GM10266 (cell line): Measurements from ENCODE around the gene GHDC.
"Not testable (repeated sequence)": the region's sequence is repeated elsewhere in the genome, so short reads cannot be mapped to it uniquely, and the experiment has no call there.

Experiments
- DNase-seq: peaks from one replicate; pipeline ENCODE4 v3.0.0; 2012; ENCODE audit errors: extremely low spot score
- TF ChIP-seq, protein P1 (sequence below): IDR thresholded peaks from 2 replicates; pipeline ENCODE4 v1.5.1; 2012; ENCODE audit warnings: mild to moderate bottlenecking, low read depth; ENCODE audit not compliant: control insufficient read depth, insufficient read depth; ENCODE audit errors: missing control alignments

Gene GHDC

GRCh38 chr17:42193969-42194899 is at the start of gene GHDC:
Gene GHDC (minus strand): TSS chr17:42194494. CDS start chr17:42193581, 913 bp downstream.
- TF ChIP-seq, protein P1, sequence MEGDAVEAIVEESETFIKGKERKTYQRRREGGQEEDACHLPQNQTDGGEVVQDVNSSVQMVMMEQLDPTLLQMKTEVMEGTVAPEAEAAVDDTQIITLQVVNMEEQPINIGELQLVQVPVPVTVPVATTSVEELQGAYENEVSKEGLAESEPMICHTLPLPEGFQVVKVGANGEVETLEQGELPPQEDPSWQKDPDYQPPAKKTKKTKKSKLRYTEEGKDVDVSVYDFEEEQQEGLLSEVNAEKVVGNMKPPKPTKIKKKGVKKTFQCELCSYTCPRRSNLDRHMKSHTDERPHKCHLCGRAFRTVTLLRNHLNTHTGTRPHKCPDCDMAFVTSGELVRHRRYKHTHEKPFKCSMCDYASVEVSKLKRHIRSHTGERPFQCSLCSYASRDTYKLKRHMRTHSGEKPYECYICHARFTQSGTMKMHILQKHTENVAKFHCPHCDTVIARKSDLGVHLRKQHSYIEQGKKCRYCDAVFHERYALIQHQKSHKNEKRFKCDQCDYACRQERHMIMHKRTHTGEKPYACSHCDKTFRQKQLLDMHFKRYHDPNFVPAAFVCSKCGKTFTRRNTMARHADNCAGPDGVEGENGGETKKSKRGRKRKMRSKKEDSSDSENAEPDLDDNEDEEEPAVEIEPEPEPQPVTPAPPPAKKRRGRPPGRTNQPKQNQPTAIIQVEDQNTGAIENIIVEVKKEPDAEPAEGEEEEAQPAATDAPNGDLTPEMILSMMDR = no peak
- peak; percentile 89 for DNase-seq

DNA sequence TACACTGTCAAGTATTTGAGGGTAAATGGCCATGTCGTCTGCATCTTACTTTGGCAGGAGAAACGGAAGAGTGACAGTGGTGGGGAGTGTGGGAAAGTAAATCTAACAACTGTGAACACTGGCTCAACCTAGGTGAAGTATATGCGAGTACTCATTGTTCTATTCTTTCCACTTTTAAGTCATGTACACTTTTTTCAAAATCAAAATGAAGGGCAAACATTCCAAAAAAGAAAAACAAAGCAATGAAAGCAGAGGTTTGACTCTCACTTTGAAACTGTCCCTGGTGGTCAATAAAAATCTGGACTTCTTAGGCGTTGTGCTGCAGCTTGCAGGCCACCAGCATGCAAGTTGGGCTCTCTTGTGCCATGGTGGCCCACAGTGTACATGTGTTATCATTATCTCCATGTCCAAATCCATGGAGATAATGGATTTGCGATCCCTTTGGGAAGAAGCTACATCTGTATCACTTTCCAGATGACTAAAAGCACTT is 49.2 kb upstream of the GHDC start:
- TF ChIP-seq, protein P1 = no peak
- DNase-seq = no peak

GRCh38 chr17:42241871-42242270 is 47.6 kb upstream of the GHDC start:
- no peak for DNase-seq
- TF ChIP-seq, protein P1 = no peak

DNA sequence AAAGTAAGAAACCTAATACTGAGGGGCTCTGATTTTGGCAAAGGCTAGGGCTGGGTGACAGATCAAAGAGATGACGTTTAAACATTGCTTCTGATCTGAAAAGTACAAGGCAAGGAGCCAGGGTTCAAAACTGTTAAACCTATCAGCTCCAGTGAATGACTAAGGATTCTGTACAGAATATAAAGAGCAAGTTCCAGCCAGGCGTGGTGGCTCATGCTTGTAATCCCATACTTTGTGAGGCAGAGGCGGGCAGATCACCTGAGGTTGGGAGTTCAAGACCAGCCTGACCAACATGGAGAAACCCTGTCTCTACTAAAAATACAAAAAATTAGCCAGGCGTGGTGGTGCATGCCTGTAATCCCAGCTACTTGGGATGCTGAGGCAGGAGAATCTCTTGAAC is 46.6 kb upstream of the GHDC start:
- not testable (repeated sequence) for DNase-seq

- no peak for DNase-seq
- TF ChIP-seq, protein P1 = no peak
These were observed 45.9 kb upstream of the GHDC start for GRCh38 chr17:42240201-42240600.

- DNase-seq = not testable (repeated sequence)
These were observed 45.3 kb upstream of the GHDC start for GRCh38 chr17:42239576-42239975.

DNA sequence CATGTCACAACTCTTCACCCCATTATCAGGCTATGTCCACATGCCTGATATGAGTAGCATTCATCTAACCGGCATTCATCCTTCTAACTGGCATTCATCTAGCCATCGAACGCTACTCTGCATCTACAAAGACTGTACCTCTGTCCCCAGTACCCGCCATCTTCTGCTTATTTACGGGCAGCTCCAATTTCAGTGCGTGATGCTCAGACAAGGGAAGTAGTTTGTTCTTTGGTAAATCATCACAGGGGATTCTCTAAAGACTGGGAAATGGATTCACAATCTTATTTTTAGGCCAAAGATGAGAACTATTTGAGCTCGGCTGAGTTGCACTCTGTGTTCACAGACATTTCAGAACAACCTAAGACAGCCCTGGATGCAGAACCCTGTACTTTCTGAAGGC is 42.5 kb upstream of the GHDC start:
- TF ChIP-seq, protein P1 = no peak
- no peak for DNase-seq

DNA sequence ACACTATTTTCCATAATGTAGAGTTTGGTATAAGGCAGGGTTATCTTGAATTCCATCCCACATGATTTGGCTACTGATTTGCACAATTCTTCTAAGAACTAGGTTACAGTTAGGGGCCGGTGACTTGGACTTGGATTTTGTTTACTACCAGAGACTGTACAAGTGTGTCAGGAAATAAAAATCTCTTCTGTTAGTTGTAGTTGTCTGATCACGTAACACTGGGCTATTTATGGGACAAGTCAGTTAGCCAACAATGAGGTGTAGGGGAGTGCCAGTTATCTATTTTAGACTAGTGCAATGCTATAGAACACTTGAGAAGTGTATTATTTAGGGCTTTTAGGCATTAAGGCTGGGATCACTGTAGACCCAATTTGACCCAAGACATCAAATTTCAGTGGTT is 39.7 kb upstream of the GHDC start:
- no peak for DNase-seq
- TF ChIP-seq, protein P1 = no peak
